HepG2 (cell line): Measurements from ENCODE around the gene PRR19. TPM values are rescaled to one million over a fixed set of nuclear protein-coding genes. Genes with fewer than 3 reads are reported as not detected.

ENCODE experiments used
- AGO2 ChIP-seq: fragments of 200-400 bp; formaldehyde crosslinking; optimal IDR thresholded peaks from 2 replicates; pipeline ENCODE3; 2017; ENCODE audit warnings: mild to moderate bottlenecking, low read depth, low read length, moderate library complexity
- CHD4 ChIP-seq: fragments of 200-600 bp; sonication (generic); IDR thresholded peaks from 2 replicates; pipeline ENCODE4 v1.7.0; 2017; ENCODE audit warnings: mild to moderate bottlenecking, low read length, borderline replicate concordance
- FOXO1 ChIP-seq: sonication (generic); formaldehyde crosslinking; IDR thresholded peaks from 2 replicates; pipeline ENCODE4 v1.4.0; 2020; ENCODE audit warnings: missing genetic modification reagents
- HMG20B ChIP-seq: conservative IDR thresholded peaks from 2 replicates; pipeline ENCODE4 v1.6.1; 2016; ENCODE audit warnings: missing genetic modification reagents, missing compliant biosample characterization
- MAZ ChIP-seq, 2 experiments: sonication (generic) in 1 of 2; formaldehyde crosslinking in 1 of 2; IDR thresholded peaks; 2 replicates each; pipeline versions ENCODE4 v1.5.0 to v1.6.1; 2012 to 2020; ENCODE audit warnings: low read depth in 2 of 2, mild to moderate bottlenecking in 2 of 2, borderline replicate concordance in 1 of 2, improper control_type of control experiment in 1 of 2, low read length in 1 of 2, missing genetic modification reagents in 1 of 2, moderate library complexity in 1 of 2
- MTF2 ChIP-seq: sonication (generic); formaldehyde crosslinking; IDR thresholded peaks from 2 replicates; pipeline ENCODE4 v1.5.0; 2020; ENCODE audit warnings: missing genetic modification reagents, borderline replicate concordance
- NFYC ChIP-seq: IDR thresholded peaks from 2 replicates; pipeline ENCODE4 v1.6.1; 2016; ENCODE audit warnings: missing genetic modification reagents, missing compliant biosample characterization
- PHF5A ChIP-seq: IDR thresholded peaks from one replicate; pipeline ENCODE4 v1.6.1; 2018; ENCODE audit warnings: low read depth, missing genetic modification reagents; ENCODE audit not compliant: unreplicated experiment
- SIX1 ChIP-seq: sonication (generic); formaldehyde crosslinking; IDR thresholded peaks from 2 replicates; pipeline ENCODE4 v1.4.0; 2020; ENCODE audit warnings: missing genetic modification reagents, borderline replicate concordance
- SRSF1 ChIP-seq: fragments of 200-400 bp; formaldehyde crosslinking; optimal IDR thresholded peaks from 2 replicates; pipeline ENCODE3; 2017; ENCODE audit warnings: mild to moderate bottlenecking, low read depth, low read length, moderate library complexity
- TBP ChIP-seq: sonication (generic); formaldehyde crosslinking; IDR thresholded peaks from 2 replicates; pipeline ENCODE4 v1.5.0; 2020; ENCODE audit warnings: missing genetic modification reagents
- TP53 ChIP-seq: sonication (generic); formaldehyde crosslinking; conservative IDR thresholded peaks from 2 replicates; pipeline ENCODE4 v1.4.0; 2020; ENCODE audit warnings: missing genetic modification reagents
- XBP1 ChIP-seq: sonication (generic); formaldehyde crosslinking; IDR thresholded peaks from 2 replicates; pipeline ENCODE4 v1.5.0; 2020; ENCODE audit warnings: missing genetic modification reagents
- ZFX ChIP-seq: sonication (generic); formaldehyde crosslinking; IDR thresholded peaks from 2 replicates; pipeline ENCODE4 v1.4.0; 2020; ENCODE audit warnings: mild to moderate bottlenecking, low read depth, missing genetic modification reagents, moderate library complexity
- ZNF230 ChIP-seq: sonication (generic); formaldehyde crosslinking; IDR thresholded peaks from 2 replicates; pipeline ENCODE4 v1.4.0; 2020; ENCODE audit warnings: mild to moderate bottlenecking, missing genetic modification reagents
- ZNF629 ChIP-seq: sonication (generic); formaldehyde crosslinking; conservative IDR thresholded peaks from 2 replicates; pipeline ENCODE4 v1.5.0; 2020; ENCODE audit warnings: missing genetic modification reagents
- ZNF841 ChIP-seq: sonication (generic); formaldehyde crosslinking; IDR thresholded peaks from 2 replicates; pipeline ENCODE4 v1.8.1; 2023; ENCODE audit warnings: missing genetic modification reagents, borderline replicate concordance
- polyA plus RNA-seq, 8 experiments: library from polyadenylated mRNA; depleted of rRNA in 3 of 8; stranded (reverse) in 7 of 8; unstranded in 1 of 8; fragments of >200 nt; fragmentation: Illumina TruSeq in 4 of 8; extraction: Trizol in 4 of 8; gene quantifications; 2 replicates each; pipeline versions ENCODE4 v1.2.1 to v1.2.3, GENCODE V29; 2011 to 2016; ENCODE audit warnings: low read depth in 4 of 8, missing spikeins in 1 of 8, mixed read lengths in 1 of 8; ENCODE audit not compliant: insufficient read depth in 1 of 8
- total RNA-seq, 5 experiments: library from RNA; depleted of rRNA; stranded (reverse); fragments of >200 nt; fragmentation: Illumina TruSeq; extraction: Trizol; gene quantifications; 2 replicates each; pipeline ENCODE4 v1.2.3, GENCODE V29; 2016; ENCODE audit warnings: low read depth in 1 of 5
- TF ChIP-seq, protein P1 (sequence below): sonication (generic); formaldehyde crosslinking; IDR thresholded peaks from 2 replicates; pipeline ENCODE4 v1.4.0; 2020; ENCODE audit warnings: missing genetic modification reagents, borderline replicate concordance
- TF ChIP-seq, protein P2 (sequence below): sonication (generic); formaldehyde crosslinking; IDR thresholded peaks from 2 replicates; pipeline ENCODE4 v1.8.0; 2022; ENCODE audit warnings: mild to moderate bottlenecking, missing genetic modification reagents, moderate library complexity
- TF ChIP-seq, protein P3 (sequence below), 2 experiments: sonication (generic) in 1 of 2; formaldehyde crosslinking in 1 of 2; IDR thresholded peaks; 2 replicates each; pipeline versions ENCODE4 v1.6.1 to v1.9.0; 2014 to 2022; ENCODE audit warnings: antibody characterized with exemption in 1 of 2, borderline replicate concordance in 1 of 2, inconsistent platforms in 1 of 2, low read depth in 1 of 2, missing genetic modification reagents in 1 of 2

Gene PRR19
- total and polyA plus RNA-seq, 2 of the 13 experiments (the other 11 are each of a cell fraction or from before 2014, with no cell fraction given), result 0.21 to 0.33 TPM

DNA sequence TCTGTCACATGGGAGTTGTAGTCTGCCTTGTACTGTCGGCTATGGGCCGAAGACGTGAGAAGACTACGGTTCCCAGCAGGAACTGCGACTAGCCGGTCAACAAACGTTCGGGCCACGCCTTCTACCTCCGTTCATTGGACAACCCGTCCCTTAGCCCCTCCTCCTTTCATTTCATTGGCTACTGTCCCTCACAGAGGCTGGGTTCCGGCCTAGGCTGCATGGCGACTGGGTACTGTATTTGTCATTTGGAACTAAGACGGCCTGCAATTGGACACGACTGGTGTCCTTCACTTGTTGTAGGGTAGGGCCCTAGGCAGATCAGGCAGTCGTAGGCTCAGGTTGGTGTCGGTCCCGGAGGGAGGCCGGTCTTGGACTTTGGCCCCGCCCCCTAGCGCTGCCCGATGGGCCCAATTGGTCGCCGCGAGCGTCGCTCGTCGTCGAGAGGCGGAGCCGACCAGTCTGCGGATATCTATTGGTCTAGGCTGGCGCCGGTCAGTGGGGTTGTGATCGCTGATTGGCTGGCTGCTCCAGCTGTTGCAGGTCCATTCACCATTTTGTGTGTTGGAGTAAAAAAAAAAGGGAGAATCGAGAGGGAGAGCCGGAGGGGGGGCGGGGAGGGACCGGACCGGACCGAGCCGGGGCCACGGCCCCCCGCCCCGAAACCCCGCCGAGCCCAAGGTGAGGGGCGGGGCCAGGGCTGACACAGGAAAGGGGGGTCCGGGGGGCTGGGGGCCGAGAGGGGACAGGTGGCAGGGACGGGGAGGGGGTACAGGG lies 33.0 kb upstream of the PRR19 start, which contains the start of gene CIC (continued):
- TF ChIP-seq, protein P1, sequence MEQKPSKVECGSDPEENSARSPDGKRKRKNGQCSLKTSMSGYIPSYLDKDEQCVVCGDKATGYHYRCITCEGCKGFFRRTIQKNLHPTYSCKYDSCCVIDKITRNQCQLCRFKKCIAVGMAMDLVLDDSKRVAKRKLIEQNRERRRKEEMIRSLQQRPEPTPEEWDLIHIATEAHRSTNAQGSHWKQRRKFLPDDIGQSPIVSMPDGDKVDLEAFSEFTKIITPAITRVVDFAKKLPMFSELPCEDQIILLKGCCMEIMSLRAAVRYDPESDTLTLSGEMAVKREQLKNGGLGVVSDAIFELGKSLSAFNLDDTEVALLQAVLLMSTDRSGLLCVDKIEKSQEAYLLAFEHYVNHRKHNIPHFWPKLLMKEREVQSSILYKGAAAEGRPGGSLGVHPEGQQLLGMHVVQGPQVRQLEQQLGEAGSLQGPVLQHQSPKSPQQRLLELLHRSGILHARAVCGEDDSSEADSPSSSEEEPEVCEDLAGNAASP (CRISPR knock-in tag), result no peak
- TF ChIP-seq TBP (CRISPR knock-in tag), result no peak
- TF ChIP-seq CHD4, result no peak
- TF ChIP-seq MAZ (IDR thresholded peaks at IDR 0.05; ENCODE audit: borderline replicate concordance, low read depth, low read length), result no peak; the same call in 1 of the 2 replicates
- 0 out of 2 replicates have a peak, but pooled peaks have one; percentile 74 for TF ChIP-seq MAZ (CRISPR knock-in tag; IDR thresholded peaks at IDR 0.05; ENCODE audit: low read depth)
- TF ChIP-seq, protein P2, sequence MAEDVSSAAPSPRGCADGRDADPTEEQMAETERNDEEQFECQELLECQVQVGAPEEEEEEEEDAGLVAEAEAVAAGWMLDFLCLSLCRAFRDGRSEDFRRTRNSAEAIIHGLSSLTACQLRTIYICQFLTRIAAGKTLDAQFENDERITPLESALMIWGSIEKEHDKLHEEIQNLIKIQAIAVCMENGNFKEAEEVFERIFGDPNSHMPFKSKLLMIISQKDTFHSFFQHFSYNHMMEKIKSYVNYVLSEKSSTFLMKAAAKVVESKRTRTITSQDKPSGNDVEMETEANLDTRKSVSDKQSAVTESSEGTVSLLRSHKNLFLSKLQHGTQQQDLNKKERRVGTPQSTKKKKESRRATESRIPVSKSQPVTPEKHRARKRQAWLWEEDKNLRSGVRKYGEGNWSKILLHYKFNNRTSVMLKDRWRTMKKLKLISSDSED, result no peak
- no peak for TF ChIP-seq PHF5A (CRISPR knock-in tag)
- TF ChIP-seq XBP1 (CRISPR knock-in tag), result no peak
- TF ChIP-seq HMG20B (CRISPR knock-in tag), result no peak
- no peak for TF ChIP-seq MTF2 (CRISPR knock-in tag)
- peak; percentile 92 for TF ChIP-seq NFYC (CRISPR knock-in tag)
- no peak for TF ChIP-seq ZNF230 (CRISPR knock-in tag)
- no peak for TF ChIP-seq TP53 (CRISPR knock-in tag)
- TF ChIP-seq ZNF841, result no peak
- TF ChIP-seq SIX1, result no peak
- TF ChIP-seq ZNF629 (CRISPR knock-in tag), result no peak
- peak; percentile 26 for TF ChIP-seq SRSF1
- TF ChIP-seq, protein P3, sequence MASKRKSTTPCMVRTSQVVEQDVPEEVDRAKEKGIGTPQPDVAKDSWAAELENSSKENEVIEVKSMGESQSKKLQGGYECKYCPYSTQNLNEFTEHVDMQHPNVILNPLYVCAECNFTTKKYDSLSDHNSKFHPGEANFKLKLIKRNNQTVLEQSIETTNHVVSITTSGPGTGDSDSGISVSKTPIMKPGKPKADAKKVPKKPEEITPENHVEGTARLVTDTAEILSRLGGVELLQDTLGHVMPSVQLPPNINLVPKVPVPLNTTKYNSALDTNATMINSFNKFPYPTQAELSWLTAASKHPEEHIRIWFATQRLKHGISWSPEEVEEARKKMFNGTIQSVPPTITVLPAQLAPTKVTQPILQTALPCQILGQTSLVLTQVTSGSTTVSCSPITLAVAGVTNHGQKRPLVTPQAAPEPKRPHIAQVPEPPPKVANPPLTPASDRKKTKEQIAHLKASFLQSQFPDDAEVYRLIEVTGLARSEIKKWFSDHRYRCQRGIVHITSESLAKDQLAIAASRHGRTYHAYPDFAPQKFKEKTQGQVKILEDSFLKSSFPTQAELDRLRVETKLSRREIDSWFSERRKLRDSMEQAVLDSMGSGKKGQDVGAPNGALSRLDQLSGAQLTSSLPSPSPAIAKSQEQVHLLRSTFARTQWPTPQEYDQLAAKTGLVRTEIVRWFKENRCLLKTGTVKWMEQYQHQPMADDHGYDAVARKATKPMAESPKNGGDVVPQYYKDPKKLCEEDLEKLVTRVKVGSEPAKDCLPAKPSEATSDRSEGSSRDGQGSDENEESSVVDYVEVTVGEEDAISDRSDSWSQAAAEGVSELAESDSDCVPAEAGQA (IDR thresholded peaks at IDR 0.05; ENCODE audit: low read depth), result peak; percentile 63; the same call in 1 of the 2 replicates
- TF ChIP-seq, protein P3 (CRISPR knock-in tag; IDR thresholded peaks at IDR 0.05; ENCODE audit: borderline replicate concordance), result no peak
- no peak for TF ChIP-seq FOXO1 (CRISPR knock-in tag)
- TF ChIP-seq AGO2, result no peak
- peak; percentile 33; the same call in 1 of the 2 replicates for TF ChIP-seq ZFX (CRISPR knock-in tag)
